CD1c-positive myeloid dendritic cell (primary cell): ENCODE data around the gene GGACT.
A peak's percentile ranks its signal among the peaks of the same experiment; 100 is the strongest.

ENCODE experiments used
- DNase-seq: peaks from one replicate; pipeline ENCODE4 v3.0.0-alpha.2; 2016; ENCODE audit errors: extremely low spot score

GGACT gene

DNA sequence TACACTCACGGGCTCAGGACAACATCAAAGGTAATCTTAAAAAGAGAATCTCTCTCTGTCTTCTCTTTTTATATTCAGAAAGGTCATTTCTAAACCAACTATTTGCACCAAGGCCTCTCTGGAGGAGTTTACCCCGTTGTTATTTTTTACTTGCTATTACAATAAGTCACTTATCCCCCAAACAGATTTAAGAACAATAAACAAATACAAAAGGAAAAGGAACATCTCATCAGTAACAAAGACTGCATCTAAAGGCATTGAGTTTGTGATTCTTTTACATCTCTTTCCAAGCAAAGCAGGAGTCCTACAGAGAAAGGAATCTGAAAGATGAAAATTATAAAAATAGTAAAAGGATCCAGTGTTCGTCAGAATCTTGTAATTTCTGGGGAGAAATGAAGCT lies 75.4 kb downstream of the GGACT start:
- DNase-seq = no peak

DNA sequence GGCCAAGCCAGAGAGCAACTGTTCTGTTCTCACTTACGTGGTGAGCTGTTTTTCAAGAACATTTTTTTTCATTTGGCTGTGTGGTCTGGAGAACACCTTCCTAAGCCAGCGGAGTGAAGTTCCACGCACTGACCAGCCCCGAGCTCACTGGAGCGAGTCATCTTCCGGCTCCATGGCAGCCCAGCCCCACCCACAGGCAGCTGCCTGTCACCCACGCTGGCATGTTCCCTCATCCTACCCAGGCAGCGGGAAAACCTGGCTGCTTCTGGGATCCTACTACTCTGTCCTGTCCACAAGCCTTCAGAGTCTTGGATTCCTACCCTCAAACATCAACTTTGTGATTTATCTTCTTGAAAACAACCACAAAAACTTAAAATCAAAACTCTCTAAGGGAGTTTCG lies 76.2 kb downstream of the GGACT start:
- DNase-seq = no peak

DNA sequence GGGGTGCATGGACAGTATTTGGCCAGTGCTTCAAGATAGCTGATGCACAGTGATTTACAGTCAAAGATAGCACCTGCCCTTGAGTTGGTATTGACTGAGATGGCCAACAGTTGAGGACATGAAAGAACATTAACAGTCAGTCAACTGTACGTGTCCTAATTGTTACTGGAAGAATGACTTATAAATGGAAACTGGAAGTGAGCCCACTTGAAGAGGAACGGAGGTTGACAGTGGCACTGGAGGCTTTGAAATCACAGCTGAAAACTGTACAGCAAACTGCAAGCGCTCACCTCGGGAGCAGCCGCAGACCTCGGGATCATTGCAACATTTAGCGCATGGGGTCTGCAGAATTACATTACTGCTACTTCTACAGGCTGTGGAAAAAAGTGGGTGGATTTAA lies 77.1 kb downstream of the GGACT start:
- peak; percentile 30 for DNase-seq

DNA sequence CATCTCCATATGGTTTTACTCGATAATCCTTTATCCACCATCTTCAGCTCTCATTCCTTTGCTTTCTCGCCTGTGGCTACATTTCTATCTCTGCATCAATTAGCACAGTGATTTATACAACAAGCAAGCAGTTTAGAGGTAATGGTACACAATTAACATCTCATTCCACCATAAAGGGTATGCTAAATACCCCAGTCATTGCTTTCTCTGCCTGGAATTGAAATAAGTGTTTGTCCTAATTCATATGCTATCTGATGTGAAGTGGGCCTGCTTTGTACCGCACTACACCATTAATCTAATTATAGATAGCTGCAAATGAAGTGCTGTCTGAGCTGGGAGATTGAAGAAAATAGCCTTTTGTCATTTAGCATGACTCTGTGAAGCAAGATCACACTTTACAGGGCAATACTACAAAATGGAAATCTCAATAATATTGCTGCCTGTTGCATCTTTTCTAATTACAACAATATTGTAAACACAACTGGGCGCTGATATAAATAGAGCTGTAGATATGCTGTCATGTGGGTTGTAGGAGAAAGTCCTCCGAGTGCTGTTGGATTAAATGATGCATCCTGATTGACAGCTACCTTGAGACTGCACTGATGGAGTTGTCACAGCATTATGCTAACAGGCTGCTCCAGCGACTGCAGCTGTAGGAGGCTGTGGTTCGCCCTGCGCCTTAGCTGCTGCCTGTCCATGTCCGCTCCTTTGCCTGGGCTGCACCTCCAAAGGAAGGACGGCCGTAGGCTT lies 78.2 kb downstream of the GGACT start:
- DNase-seq = no peak

DNA sequence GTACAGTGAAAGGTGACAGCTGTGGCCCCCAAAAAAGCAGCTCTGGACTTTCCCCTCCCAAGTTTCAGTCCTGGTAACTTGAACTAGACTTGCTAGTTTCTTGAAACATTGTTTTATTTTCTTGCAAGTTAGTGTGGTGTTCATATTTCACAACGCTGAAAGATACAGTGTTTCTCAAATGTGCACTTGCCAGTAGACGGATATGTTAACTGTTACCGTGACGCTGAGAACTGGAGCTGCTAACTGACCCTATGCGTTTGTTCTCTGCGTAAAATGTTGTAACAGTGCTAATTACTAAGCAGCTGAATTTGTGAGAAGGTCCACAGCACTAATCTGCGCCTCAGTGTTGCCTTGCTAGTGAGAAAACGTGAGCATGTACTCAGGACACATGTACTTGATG lies 79.6 kb downstream of the GGACT start:
- DNase-seq = no peak

DNA sequence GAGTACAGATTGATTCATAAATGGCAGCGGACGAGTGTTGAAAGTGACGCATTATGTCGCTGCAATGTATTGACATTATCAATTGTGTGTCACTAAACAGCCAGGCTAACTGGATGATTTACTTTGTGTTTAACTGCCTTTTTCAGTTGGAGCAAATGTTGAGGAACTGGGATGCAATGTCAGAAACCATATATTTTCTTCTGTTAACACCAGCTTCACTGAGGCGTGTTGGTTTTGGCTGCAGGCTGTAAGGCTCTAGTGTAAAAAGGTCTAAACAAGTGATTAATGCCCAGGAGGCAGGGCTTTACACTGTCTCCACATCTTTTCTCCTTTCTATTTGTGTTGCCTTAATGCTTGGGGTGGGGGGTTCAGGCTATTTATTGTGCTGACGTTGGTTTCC lies 80.1 kb downstream of the GGACT start:
- no peak for DNase-seq

DNA sequence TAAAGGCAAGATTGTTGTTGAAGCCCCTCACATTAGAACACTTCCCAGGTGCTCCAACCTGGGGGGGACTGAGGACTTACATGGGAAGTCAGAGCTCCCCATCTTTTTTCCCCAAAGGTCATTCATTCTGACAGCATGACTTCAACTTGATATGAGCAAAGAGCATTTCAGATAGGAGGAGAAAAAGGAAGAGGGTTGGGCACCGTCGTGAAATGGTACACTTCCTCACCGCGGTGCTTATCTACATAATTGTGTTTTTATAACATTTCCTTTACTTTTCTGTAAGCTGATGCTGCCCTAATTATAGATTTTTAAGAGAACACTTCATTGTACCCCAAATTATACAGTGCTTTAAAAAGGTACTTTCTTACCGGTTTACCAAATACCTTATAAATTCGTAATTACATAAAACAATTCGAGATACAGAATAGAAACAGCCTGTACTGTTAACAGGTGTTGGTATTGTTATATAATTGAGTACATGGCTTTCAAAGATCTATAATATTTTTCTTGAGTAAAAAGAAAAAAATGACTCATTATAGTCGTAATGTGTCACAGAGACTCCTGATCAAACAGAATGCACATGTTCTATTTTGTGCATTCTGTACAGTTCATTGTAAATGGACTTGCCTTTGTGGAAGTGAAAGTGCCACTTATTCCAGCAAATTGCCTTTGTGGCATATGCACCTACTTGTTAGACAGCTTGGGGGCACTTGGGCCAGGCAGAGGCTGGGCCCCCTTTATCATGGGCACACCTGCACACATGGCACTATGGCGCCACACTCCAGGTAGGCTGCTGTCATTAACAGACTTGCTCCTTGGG lies 81.8 kb downstream of the GGACT start:
- DNase-seq = peak; percentile 58

DNA sequence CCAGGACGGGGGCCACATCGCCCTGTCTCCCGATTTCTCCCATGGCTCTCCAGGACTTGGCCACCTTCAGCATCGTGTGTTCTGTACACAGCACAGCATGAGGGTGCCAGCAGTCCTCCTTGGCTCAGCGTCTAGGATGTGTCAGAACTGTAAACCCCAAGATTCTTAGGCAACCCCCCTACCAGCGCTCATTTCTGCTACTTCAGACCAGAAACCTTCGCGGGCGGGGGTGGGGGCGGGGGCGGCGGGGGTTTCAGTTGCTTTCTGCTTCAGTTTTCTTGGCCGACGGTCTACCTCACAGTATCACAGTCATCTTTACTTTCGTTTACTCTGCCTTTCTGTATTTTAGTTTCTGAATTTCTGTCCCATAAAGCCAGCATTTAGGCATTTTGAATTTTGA lies 82.4 kb downstream of the GGACT start:
- no peak for DNase-seq

DNA sequence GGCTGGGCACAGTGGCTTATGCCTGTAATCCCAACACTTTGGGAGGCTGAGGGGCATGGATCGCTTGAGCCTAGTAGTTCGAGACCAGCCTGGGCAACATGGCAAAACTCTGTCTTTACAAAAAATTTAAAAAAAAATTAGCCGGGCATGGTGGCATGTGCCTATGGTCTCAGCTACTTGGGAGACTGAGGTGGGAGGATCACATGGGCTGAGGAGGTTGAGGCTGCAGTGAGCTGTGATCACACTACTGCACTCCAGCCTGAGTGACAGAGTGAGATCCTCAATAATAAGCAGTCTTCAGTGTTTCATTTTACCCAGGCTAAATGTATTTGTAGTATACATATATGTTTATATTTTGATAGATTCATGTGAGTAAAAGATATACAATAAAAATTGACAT lies 85.0 kb downstream of the GGACT start:
- DNase-seq = no peak

DNA sequence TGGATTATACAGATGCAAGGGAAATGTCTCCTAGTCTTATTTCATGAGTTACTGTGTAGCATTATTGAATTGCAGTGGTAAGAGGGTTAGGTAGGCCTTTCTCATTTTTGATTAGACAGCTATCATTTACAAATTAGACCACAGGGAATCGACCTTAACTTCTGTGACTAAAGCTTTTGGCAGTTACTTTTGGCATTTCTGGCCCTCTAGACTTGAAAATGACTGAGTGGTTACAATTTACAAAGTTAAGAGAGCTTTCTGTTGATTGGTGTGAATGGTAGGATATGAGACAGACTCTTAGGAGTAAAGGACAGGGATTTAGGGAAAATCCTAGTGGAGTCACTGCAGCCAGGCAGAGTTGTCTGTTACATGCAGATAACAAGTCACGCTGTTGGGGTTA lies 86.1 kb downstream of the GGACT start:
- DNase-seq = no peak

DNA sequence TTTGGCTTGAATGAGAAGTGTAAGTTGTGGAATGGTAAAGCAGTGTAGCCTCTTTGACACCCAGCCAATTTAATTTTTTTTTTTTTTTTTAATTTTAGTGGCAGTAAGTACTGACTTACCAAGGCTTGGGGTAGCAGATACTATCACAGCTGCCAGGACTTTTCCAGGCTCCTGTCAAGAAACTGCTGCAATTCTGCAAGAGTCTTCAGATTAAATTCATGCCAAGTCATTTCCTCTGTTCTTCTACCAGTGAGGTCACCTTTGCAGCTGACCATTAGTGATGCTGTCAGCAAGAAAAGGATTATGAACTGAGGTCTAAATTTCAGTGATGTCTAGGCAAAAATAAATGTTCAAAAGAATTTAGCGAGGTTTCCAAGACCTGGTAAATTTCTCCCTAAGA lies 91.2 kb downstream of the GGACT start:
- DNase-seq = no peak

DNA sequence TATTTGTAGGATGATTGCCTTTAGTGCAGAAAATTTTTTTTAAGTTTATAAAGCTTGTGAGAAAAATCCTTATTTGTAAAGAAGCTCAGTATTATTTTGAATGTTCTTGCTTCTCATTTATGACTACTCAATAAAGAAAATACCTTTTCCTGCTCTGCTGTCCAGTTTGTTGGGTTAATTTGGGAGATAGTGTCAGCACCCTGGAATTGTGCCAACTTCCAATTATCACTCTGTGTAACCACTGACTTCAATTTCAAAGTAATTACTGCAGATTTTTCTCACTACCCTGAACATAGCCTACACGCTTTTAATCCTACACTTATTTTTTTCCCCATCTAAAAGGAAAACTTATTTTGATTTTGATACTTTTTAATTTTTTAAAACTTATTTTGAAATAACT lies 93.1 kb downstream of the GGACT start:
- DNase-seq = no peak

DNA sequence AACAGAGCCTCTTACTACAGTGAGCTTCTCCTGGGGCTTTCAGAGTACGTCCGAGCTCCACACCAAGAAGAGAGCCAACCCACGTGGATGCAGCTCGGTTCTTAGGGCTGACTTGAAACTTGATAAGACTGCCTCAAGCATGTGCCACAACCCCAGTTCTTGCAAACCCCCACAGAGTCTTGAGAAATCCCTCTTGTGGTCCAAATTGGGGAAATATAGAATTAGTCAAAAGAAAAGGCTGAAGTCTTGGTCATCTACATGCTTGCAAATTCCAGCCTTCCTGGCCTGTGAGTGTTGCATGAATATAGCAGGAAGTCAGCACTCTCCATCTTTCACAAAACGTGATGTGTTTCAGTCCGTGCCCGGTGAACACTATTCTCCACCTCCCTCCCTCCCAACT lies 95.2 kb downstream of the GGACT start:
- peak; percentile 35 for DNase-seq

DNA sequence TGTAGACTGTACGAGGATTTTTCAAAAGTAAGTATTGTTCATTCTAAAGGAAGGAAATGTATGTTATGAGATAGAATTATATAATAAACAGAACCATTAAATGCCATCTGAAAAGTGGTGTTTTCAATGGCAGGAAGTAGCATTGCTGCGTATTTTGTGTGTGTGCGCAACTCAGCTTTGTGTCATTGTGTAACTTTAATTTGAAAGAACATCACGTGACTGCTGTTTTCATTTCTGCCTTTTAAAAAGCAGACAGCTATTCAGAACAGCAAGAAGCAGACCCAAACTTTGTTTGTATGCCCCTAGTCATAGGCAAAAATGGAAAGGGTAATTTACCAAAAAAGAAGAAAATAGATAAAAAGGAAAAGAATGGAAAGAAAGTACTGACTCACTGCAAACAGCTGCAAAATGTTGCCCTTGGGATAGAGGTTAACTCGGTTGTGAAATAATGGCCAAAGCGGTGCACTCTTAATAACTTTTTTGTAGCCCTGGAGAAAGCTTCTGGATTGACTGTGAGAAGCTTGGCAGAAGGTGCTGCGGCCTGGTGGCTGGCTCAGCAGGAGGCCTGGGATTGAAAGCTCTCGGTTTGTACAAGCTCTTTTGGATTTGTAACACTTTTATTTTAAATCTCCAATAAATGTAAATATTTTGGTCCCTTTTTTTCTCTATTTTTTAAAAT lies 97.3 kb downstream of the GGACT start:
- peak; percentile 49 for DNase-seq

DNA sequence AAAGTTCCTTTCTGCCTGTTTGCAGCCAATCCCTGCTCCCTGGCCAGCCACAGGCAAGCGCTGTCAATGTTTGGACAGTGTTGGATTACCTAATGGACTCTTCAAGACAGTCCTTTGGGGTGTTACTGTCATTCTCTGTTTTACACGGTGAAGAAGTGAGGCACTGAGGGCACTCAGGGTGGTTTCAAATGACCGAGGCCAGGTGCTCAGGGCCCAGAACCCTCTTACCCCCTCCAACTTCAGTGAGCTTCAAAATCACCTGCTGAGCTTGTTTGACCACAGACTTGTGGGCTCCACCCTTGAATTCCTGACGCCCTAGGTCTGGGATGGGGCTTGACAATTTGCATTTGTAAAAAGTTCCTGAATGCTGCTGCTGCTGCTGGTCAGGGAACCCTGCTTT lies 97.9 kb downstream of the GGACT start:
- DNase-seq = no peak

DNA sequence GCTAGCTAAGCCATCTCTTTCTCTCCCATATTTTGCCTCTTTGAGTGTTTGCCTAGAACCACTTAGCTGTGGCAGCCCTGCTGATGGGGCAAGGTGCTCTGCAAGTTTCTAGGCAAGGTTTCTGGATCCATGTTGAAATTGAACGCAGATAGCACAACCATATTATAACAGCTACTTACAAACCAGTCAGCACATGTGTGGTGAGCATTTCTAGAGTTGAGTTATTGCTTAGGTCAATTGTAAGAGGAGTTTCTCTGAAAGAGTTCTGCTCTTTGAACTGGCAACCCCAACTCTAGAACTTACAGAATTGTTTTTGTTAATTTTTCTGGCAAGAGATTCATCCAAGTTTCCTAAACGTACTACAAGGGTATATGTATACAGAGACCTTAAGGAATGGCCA lies 103.3 kb downstream of the GGACT start:
- no peak for DNase-seq

DNA sequence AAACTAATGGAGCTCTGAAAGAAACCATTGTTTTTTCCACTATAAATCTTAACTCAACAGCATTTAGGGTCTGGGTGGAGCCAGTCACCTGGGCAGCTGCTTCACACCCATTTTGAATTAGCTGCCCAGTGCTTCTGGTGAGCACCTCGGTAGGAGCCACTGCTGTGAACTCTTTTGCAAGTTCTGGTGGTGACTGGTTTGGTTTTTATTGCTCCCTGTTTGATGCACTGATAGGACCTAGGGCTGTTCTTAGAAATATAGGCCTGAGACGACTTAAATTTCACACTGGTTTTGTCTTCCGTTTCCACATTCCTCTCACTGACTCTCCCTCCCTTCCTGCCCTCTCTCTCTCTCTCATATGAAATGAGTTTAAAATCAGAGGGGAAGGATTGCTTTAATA lies 103.9 kb downstream of the GGACT start:
- DNase-seq = no peak

DNA sequence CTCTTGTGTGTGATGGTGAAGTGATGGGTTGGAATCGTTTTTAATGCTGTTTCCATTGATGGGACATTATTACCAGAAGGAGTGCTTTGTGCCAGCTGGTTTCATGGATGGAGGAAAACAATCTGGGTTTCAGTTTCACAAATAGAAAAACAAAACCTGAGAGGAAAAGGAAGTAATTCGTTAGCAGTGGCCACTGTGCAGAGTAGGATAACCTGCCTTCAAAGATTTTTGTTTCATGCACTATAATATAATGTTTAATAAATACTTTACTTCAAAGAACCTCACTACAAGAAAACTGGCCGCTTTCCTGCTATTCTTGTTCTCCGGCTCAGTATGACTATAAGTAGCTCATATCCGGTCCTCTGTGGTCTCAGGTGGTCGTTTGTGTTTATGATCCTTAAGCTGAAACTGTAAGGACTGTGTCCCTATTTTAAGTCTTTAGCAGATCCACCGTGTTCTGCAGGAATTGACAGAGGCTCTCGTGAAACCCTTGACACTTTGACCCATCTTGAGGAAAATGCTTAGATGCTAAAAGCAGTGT lies 104.7 kb downstream of the GGACT start:
- no peak for DNase-seq

DNA sequence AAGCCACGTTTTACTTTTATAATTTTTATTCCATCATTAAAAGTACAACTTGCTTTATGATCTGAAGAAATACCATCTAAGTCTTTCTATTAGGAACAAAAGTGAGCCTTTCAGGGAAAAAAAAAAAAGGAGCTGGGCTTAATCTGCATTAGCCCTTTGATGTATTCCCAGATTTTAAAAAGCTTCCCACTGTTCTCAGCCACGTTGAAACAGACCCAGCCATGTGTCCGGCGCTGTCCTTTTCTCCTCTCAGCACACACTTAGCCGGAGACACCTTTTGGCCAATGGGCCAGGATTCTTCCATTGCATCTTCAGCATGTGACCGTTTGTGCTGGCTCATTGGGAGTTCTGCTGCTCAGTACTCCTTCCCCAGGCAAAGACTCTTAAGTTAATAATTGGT lies 105.5 kb downstream of the GGACT start:
- DNase-seq = no peak

DNA sequence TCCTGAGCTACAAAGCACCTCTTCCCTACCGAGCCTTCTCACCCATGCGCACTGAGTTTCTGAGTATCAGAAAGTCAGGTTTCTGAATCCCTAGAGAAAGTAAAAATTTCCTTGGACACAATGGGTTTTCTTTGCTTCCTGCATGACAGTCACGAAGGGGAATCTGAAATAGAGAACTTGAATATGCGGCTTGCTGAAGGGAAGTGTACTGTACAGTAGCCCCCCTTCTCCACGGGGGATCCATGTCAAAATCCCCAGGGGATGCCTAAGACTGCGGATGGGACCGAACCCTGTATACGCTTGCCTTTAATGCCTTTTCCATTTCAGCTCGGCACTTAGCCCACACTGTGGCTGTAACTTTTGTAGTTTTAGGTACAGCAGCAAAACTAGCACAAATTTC lies 107.9 kb downstream of the GGACT start:
- no peak for DNase-seq
